OCI-LY1 (cell line): ENCODE results near the gene FMO3.

Source experiments
- H2AFZ ChIP-seq: fragments of 200-600 bp; sonication (generic), shearing (Covaris generic); 2 replicates; pipeline ENCODE4 v1.6.0; 2014; ENCODE audit warnings: antibody characterized with exemption, mild to moderate bottlenecking, low read length
- H3F3A ChIP-seq: fragments of 200-600 bp; sonication (generic), shearing (Covaris generic); 2 replicates; pipeline ENCODE4 v1.6.0; 2014; ENCODE audit warnings: mild to moderate bottlenecking, antibody characterized with exemption, low read length, moderate library complexity; ENCODE audit not compliant: insufficient read depth
- H3K27ac ChIP-seq: fragments of 200-600 bp; sonication (generic); 2 replicates; pipeline ENCODE4 v1.5.1; 2014; ENCODE audit warnings: low read length, mixed run types, mild to moderate bottlenecking, low read depth; ENCODE audit not compliant: poor library complexity, severe bottlenecking
- H3K27me3 ChIP-seq: fragments of 200-600 bp; sonication (generic); 2 replicates; pipeline ENCODE4 v1.6.0; 2014; ENCODE audit warnings: antibody characterized with exemption, mild to moderate bottlenecking, low read length, moderate library complexity; ENCODE audit not compliant: insufficient read depth
- H3K36me3 ChIP-seq: fragments of 200-600 bp; sonication (generic); 2 replicates; pipeline ENCODE4 v1.6.1; 2014; ENCODE audit warnings: mild to moderate bottlenecking, antibody characterized with exemption, low read length, moderate library complexity, mixed read lengths; ENCODE audit not compliant: insufficient read depth
- H3K4me1 ChIP-seq: fragments of 200-600 bp; sonication (generic); 2 replicates; pipeline ENCODE4 v1.5.1; 2014; ENCODE audit warnings: mild to moderate bottlenecking, low read length, moderate library complexity; ENCODE audit not compliant: insufficient read depth, severe bottlenecking
- H3K4me2 ChIP-seq: fragments of 200-600 bp; sonication (generic), shearing (Covaris generic); 2 replicates; pipeline ENCODE4 v1.6.1; 2014; ENCODE audit warnings: low read length
- H3K4me3 ChIP-seq: fragments of 200-600 bp; sonication (generic); 2 replicates; pipeline ENCODE4 v1.5.1; 2014; ENCODE audit warnings: low read length, low read depth, mild to moderate bottlenecking, mixed read lengths; ENCODE audit not compliant: poor library complexity, severe bottlenecking
- H3K79me2 ChIP-seq: fragments of 200-600 bp; shearing (Covaris generic); 2 replicates; pipeline ENCODE4 v1.6.1; 2016; ENCODE audit warnings: mixed run types, low read length, mixed read lengths; ENCODE audit not compliant: insufficient read depth
- H3K9ac ChIP-seq: fragments of 200-600 bp; sonication (generic), shearing (Covaris generic); 2 replicates; pipeline ENCODE4 v1.6.1; 2014; ENCODE audit warnings: mild to moderate bottlenecking, low read length, mixed read lengths
- H3K9me2 ChIP-seq: fragments of 200-600 bp; sonication (generic), shearing (Covaris generic); 2 replicates; pipeline ENCODE4 v1.6.1; 2014; ENCODE audit warnings: low read depth, mild to moderate bottlenecking, low read length, mixed read lengths
- H3K9me3 ChIP-seq: fragments of 200-600 bp; shearing (Covaris generic); 2 replicates; pipeline ENCODE4 v1.6.1; 2014; ENCODE audit warnings: low read length, mixed read lengths
- H4K20me1 ChIP-seq: fragments of 200-600 bp; sonication (generic), shearing (Covaris generic); 2 replicates; pipeline ENCODE4 v1.6.0; 2016; ENCODE audit warnings: mild to moderate bottlenecking, low read length; ENCODE audit not compliant: insufficient read depth
- EZH2 ChIP-seq: fragments of 200-600 bp; sonication (generic), shearing (Covaris generic); IDR thresholded peaks from 2 replicates; pipeline ENCODE4 v1.8.0; 2017; ENCODE audit warnings: borderline replicate concordance, mixed run types, mild to moderate bottlenecking, antibody characterized with exemption, low read length, moderate library complexity, mixed read lengths
- TF ChIP-seq, protein P1 (sequence below): fragments of 200-600 bp; sonication (generic), shearing (Covaris generic); IDR thresholded peaks from 2 replicates; pipeline ENCODE4 v1.5.1; 2017; ENCODE audit warnings: mild to moderate bottlenecking, antibody characterized with exemption, low read length, moderate library complexity, mixed read lengths

Gene FMO3

GRCh38 chr1:171081314-171081753 is 9.4 kb upstream of the FMO3 start:
- Histone ChIP-seq H3F3A (no peaks in the 10 kb centered on the region), H3K4me1 (no peaks in the 10 kb centered on the region), H3K27me3 (no peaks in the 10 kb centered on the region), H3K79me2 (no peaks in the 10 kb centered on the region), H3K9ac (no peak overlapping the region), H3K9me2 (no peaks in the 10 kb centered on the region), H3K36me3 (no peaks in the 10 kb centered on the region), H2AFZ (no peak overlapping the region), H3K4me2 (no peak overlapping the region), H3K4me3 (no peak overlapping the region), H3K27ac (no peak overlapping the region), H4K20me1 (no peaks in the 10 kb centered on the region), H3K9me3 (no peaks in the 10 kb centered on the region)
- no peak for TF ChIP-seq EZH2
- TF ChIP-seq, protein P1, sequence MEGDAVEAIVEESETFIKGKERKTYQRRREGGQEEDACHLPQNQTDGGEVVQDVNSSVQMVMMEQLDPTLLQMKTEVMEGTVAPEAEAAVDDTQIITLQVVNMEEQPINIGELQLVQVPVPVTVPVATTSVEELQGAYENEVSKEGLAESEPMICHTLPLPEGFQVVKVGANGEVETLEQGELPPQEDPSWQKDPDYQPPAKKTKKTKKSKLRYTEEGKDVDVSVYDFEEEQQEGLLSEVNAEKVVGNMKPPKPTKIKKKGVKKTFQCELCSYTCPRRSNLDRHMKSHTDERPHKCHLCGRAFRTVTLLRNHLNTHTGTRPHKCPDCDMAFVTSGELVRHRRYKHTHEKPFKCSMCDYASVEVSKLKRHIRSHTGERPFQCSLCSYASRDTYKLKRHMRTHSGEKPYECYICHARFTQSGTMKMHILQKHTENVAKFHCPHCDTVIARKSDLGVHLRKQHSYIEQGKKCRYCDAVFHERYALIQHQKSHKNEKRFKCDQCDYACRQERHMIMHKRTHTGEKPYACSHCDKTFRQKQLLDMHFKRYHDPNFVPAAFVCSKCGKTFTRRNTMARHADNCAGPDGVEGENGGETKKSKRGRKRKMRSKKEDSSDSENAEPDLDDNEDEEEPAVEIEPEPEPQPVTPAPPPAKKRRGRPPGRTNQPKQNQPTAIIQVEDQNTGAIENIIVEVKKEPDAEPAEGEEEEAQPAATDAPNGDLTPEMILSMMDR, result peak; percentile 43; the same call in 1 of the 2 replicates

- Histone ChIP-seq H4K20me1 (no peaks in the 10 kb centered on the region), H3K79me2 (no peaks in the 10 kb centered on the region), H3K27me3 (no peaks in the 10 kb centered on the region), H3K4me3 (no peak overlapping the region), H3K9me2 (no peaks in the 10 kb centered on the region), H3K4me2 (no peak overlapping the region), H3K4me1 (no peaks in the 10 kb centered on the region), H3K27ac (no peak overlapping the region), H2AFZ (no peak overlapping the region), H3K9me3 (no peaks in the 10 kb centered on the region), H3K9ac (no peak overlapping the region), H3K36me3 (no peaks in the 10 kb centered on the region), H3F3A (no peaks in the 10 kb centered on the region)
- TF ChIP-seq, protein P1, result no peak
- no peak for TF ChIP-seq EZH2
Observed at GRCh38 chr1:171081763-171082201, 8.9 kb upstream of the FMO3 start.

DNA sequence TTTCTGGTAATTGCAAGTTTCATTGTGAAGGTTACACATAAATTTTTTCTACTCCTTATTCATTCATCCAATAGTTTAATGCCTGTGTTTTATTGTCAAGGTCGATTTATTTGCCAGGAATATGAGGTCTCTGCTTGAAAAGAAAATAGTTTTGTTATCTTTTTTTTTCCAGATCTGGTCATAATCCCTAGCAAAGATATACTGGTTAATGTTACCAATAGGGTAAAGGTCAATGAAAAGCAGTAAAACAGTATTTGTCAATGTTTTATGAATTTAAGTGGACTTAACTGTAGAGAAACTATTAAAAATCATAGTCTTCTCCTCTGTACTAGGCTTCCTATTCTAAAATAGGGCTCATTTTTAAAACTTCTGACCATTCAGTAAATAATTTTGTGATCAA is 8.1 kb upstream of the FMO3 start:
- no peaks in the 10 kb centered on the region for H3K79me2 ChIP-seq
- no peak overlapping the region for H3K4me2 ChIP-seq
- H3K9ac ChIP-seq, result no peak overlapping the region
- H3K4me3 ChIP-seq, result no peak overlapping the region
- no peaks in the 10 kb centered on the region for H3K36me3 ChIP-seq
- no peaks in the 10 kb centered on the region for H3K4me1 ChIP-seq
- H4K20me1 ChIP-seq, result no peaks in the 10 kb centered on the region
- no peaks in the 10 kb centered on the region for H3K9me3 ChIP-seq
- TF ChIP-seq, protein P1, result no peak
- H3K9me2 ChIP-seq, result no peaks in the 10 kb centered on the region
- no peak overlapping the region for H2AFZ ChIP-seq
- no peaks in the 10 kb centered on the region for H3K27me3 ChIP-seq
- H3F3A ChIP-seq, result no peaks in the 10 kb centered on the region
- H3K27ac ChIP-seq, result no peak overlapping the region
